Panc1 (cell line): Measurements from ENCODE around the gene ANKLE1. TPM values are rescaled to one million over a fixed set of nuclear protein-coding genes. Genes with fewer than 3 reads are reported as not detected.
A peak's percentile ranks its signal among the peaks of the same experiment; 100 is the strongest.

Experiments used
- ATAC-seq: fragments of 200-7000 bp; cut with Tn5 transposase; 2 replicates; pipeline ENCODE4 v1.9.1; 2020; ENCODE audit warnings: mild to moderate bottlenecking, moderate library complexity
- BruUV-seq: library from RNA; stranded (reverse); fragments of 400-500 nt; replicated peaks from 2 replicates; lab custom pipeline; 2021; lab: Mats Ljungman, UMichigan
- CTCF ChIA-PET: fragments of 300-600 bp; sonication (Branson Sonifier 250); formaldehyde crosslinking; loops from one replicate; lab custom pipeline; 2022; ENCODE audit warnings: antibody characterized with exemption; lab: Charles Lee
- POLR2A ChIA-PET: fragments of 300-600 bp; sonication (Branson Sonifier 250); formaldehyde crosslinking; loops from one replicate; lab custom pipeline; 2022; ENCODE audit warnings: antibody characterized with exemption; lab: Charles Lee
- DNase-seq: peaks from one replicate; pipeline ENCODE4 v3.0.0-alpha.2; 2010; ENCODE audit warnings: low read depth, low spot score
- H3K27ac ChIP-seq: 2 replicates; pipeline ENCODE4 v1.5.1; 2011; ENCODE audit warnings: mild to moderate bottlenecking, low read length, inconsistent platforms
- H3K27me3 ChIP-seq: fragments of 200-500 bp; sonication (Bioruptor generic); 2 replicates; pipeline ENCODE4 v1.6.0; 2014; ENCODE audit warnings: low read length, inconsistent platforms; ENCODE audit not compliant: control insufficient read depth, insufficient read depth
- H3K36me3 ChIP-seq: fragments of 200-500 bp; sonication (Bioruptor generic); 2 replicates; pipeline ENCODE4 v1.5.1; 2014; ENCODE audit warnings: inconsistent platforms, mild to moderate bottlenecking, low read length, moderate library complexity; ENCODE audit not compliant: control insufficient read depth, insufficient read depth
- H3K4me1 ChIP-seq: 2 replicates; pipeline ENCODE4 v1.5.1; 2011; ENCODE audit warnings: inconsistent platforms, mild to moderate bottlenecking, low read length, moderate library complexity; ENCODE audit not compliant: control insufficient read depth, insufficient read depth
- H3K4me3 ChIP-seq, 2 experiments: 2 replicates each; pipeline ENCODE4 v1.5.1; 2011 to 2012; ENCODE audit warnings: low read depth in 2 of 2, low read length in 2 of 2, mild to moderate bottlenecking in 2 of 2, inconsistent platforms in 1 of 2, moderate library complexity in 1 of 2
- H3K9me3 ChIP-seq: fragments of 200-500 bp; sonication (Bioruptor generic); 2 replicates; pipeline ENCODE4 v1.5.1; 2014; ENCODE audit warnings: low read depth, mild to moderate bottlenecking, inconsistent platforms, low read length, moderate library complexity; ENCODE audit not compliant: control insufficient read depth, insufficient read depth
- POLR2AphosphoS5 ChIP-seq: IDR thresholded peaks from 2 replicates; pipeline ENCODE4 v1.6.1; 2012; ENCODE audit warnings: mild to moderate bottlenecking, low read depth, low read length, moderate library complexity
- SIN3A ChIP-seq: IDR thresholded peaks from 2 replicates; pipeline ENCODE4 v1.6.1; 2012; ENCODE audit warnings: low read depth, mild to moderate bottlenecking, low read length, moderate library complexity, borderline replicate concordance; ENCODE audit not compliant: insufficient read depth
- TCF7L2 ChIP-seq: IDR thresholded peaks from 2 replicates; pipeline ENCODE4 v1.6.1; 2011; ENCODE audit warnings: mild to moderate bottlenecking, low read depth, low read length, inconsistent platforms
- in situ Hi-C: cut with HindIII; loops from 2 replicates; pipeline ENCODE4 v1.10.0; 2016; ENCODE audit warnings: low sequenced_read_pairs, low pct_unique_long_range_greater_than_20kb
- intact Hi-C: fragments of 100-400 bp; cut with micrococcal nuclease; formaldehyde crosslinking; loops from one replicate; pipeline ENCODE4 v1.10.0; 2022; ENCODE audit not compliant: unreplicated experiment
- total RNA-seq: library from RNA; stranded (reverse); gene quantifications from one replicate; pipeline ENCODE4 v1.2.1, GENCODE V29; 2021; ENCODE audit not compliant: unreplicated experiment
- TF ChIP-seq, protein P1 (sequence below), 2 experiments: IDR thresholded peaks; 2 replicates each; pipeline ENCODE4 v1.6.1; 2011 to 2012; ENCODE audit warnings: low read depth in 2 of 2, control low read depth in 1 of 2, low read length in 1 of 2, mild to moderate bottlenecking in 1 of 2, moderate library complexity in 1 of 2; ENCODE audit not compliant: insufficient read depth in 1 of 2
- TF ChIP-seq, protein P2 (sequence below): fragments of 450-650 bp; IDR thresholded peaks from 2 replicates; pipeline ENCODE4 v1.5.1; 2017; ENCODE audit warnings: mild to moderate bottlenecking

The ANKLE1 gene
- total RNA-seq, 1 experiment from 2014 or later = 1.1 TPM

- Histone ChIP-seq H3K36me3 (no peaks in the 10 kb centered on the region; the same call in 1 of the 2 replicates), H3K4me1 (no peaks in the 10 kb centered on the region), H3K9me3 (no peaks in the 10 kb centered on the region), H3K27ac (no peak overlapping the region), H3K27me3 (no peaks in the 10 kb centered on the region), H3K4me3 (no peak overlapping the region)
- ChIA-PET POLR2A (no interaction called here), CTCF (no interaction called here)
- BruUV-seq = no TSS peak
- TF ChIP-seq, protein P1, sequence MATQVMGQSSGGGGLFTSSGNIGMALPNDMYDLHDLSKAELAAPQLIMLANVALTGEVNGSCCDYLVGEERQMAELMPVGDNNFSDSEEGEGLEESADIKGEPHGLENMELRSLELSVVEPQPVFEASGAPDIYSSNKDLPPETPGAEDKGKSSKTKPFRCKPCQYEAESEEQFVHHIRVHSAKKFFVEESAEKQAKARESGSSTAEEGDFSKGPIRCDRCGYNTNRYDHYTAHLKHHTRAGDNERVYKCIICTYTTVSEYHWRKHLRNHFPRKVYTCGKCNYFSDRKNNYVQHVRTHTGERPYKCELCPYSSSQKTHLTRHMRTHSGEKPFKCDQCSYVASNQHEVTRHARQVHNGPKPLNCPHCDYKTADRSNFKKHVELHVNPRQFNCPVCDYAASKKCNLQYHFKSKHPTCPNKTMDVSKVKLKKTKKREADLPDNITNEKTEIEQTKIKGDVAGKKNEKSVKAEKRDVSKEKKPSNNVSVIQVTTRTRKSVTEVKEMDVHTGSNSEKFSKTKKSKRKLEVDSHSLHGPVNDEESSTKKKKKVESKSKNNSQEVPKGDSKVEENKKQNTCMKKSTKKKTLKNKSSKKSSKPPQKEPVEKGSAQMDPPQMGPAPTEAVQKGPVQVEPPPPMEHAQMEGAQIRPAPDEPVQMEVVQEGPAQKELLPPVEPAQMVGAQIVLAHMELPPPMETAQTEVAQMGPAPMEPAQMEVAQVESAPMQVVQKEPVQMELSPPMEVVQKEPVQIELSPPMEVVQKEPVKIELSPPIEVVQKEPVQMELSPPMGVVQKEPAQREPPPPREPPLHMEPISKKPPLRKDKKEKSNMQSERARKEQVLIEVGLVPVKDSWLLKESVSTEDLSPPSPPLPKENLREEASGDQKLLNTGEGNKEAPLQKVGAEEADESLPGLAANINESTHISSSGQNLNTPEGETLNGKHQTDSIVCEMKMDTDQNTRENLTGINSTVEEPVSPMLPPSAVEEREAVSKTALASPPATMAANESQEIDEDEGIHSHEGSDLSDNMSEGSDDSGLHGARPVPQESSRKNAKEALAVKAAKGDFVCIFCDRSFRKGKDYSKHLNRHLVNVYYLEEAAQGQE (IDR thresholded peaks at IDR 0.05; ENCODE audit: insufficient read depth in 1 of 2, low read depth in 2 of 2, low read length in 1 of 2) = no peak
- TF ChIP-seq, protein P2, sequence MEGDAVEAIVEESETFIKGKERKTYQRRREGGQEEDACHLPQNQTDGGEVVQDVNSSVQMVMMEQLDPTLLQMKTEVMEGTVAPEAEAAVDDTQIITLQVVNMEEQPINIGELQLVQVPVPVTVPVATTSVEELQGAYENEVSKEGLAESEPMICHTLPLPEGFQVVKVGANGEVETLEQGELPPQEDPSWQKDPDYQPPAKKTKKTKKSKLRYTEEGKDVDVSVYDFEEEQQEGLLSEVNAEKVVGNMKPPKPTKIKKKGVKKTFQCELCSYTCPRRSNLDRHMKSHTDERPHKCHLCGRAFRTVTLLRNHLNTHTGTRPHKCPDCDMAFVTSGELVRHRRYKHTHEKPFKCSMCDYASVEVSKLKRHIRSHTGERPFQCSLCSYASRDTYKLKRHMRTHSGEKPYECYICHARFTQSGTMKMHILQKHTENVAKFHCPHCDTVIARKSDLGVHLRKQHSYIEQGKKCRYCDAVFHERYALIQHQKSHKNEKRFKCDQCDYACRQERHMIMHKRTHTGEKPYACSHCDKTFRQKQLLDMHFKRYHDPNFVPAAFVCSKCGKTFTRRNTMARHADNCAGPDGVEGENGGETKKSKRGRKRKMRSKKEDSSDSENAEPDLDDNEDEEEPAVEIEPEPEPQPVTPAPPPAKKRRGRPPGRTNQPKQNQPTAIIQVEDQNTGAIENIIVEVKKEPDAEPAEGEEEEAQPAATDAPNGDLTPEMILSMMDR = no peak
- no peak for TF ChIP-seq TCF7L2
- no peak for TF ChIP-seq SIN3A
- no peak for TF ChIP-seq POLR2AphosphoS5
- DNase-seq (no peak), ATAC-seq (no peak)
- in situ Hi-C loops = no loop called here
- intact Hi-C loops = no loop called here
Measured at GRCh38 chr19:17327068-17327653, 45.5 kb downstream of the ANKLE1 start.

DNA sequence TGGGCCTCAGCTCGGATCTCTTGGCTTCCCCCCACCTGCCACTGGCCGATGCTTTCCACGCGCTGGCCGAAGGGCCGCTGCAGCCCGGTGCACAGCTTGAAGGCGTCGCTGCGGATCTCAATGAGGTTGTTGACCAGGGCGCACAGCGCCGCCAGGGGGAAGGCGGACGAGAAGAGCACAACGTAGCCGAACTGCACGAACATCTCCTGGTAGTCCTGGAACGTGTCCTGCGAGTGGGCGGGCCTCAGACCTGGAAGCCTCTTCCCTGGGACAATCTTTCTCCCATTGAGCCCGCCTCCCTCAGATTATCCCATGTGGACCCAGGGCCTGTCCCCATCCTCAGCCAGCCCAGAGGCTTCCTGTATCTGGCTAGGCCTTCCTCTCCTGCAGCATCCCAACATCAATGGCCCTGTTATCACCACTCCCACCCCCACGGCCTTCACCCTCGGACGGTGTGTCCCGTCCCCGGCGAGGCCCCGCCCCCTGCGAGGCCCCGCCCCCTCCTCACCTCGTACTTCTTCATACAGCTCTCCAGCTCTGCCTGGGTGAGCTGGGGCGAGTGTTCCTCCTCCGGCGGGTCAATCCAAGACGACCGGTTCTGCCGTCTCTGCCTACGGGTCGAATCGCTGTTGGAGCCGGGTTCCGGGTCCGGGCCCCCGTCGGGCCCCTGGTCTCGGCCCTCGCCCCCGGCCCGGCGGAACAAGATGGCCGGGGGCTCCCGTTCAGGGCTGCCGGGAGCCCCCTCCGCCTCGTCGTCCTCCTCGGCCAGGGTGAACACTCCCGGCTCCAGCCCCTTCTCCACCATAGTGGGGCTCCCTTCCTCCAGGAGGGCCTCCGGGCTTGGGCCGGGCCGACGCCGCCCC lies 46.2 kb downstream of the ANKLE1 start:
- TF ChIP-seq, protein P1 (IDR thresholded peaks at IDR 0.05; ENCODE audit: insufficient read depth in 1 of 2, low read depth in 2 of 2, low read length in 1 of 2) = no peak
- no peak for TF ChIP-seq POLR2AphosphoS5
- TF ChIP-seq, protein P2 = no peak
- TF ChIP-seq TCF7L2 = no peak
- TF ChIP-seq SIN3A = no peak
- BruUV-seq = no TSS peak
- H3K27ac ChIP-seq = no peak overlapping the region
- in situ Hi-C loops (no loop called here), intact Hi-C loops (no loop called here)
- no peak overlapping the region for H3K4me3 ChIP-seq
- H3K27me3 ChIP-seq = no peaks in the 10 kb centered on the region
- ATAC-seq (peak; percentile 38; the same call in 1 of the 2 replicates), DNase-seq (no peak)
- ChIA-PET CTCF (no interaction called here), POLR2A (no interaction called here)
- H3K36me3 ChIP-seq = no peaks in the 10 kb centered on the region; the same call in 1 of the 2 replicates
- H3K4me1 ChIP-seq = no peaks in the 10 kb centered on the region
- H3K9me3 ChIP-seq = no peaks in the 10 kb centered on the region
